ENCODE data around the gene TTLL10. TPM values are rescaled to one million over a fixed set of nuclear protein-coding genes. Genes with fewer than 3 reads are reported as not detected.

Gene TTLL10
- polyA plus RNA-seq, 1 donor (not counting 4 experiments of a cell fraction or from before 2014, with no cell fraction given), result not detected

DNA sequence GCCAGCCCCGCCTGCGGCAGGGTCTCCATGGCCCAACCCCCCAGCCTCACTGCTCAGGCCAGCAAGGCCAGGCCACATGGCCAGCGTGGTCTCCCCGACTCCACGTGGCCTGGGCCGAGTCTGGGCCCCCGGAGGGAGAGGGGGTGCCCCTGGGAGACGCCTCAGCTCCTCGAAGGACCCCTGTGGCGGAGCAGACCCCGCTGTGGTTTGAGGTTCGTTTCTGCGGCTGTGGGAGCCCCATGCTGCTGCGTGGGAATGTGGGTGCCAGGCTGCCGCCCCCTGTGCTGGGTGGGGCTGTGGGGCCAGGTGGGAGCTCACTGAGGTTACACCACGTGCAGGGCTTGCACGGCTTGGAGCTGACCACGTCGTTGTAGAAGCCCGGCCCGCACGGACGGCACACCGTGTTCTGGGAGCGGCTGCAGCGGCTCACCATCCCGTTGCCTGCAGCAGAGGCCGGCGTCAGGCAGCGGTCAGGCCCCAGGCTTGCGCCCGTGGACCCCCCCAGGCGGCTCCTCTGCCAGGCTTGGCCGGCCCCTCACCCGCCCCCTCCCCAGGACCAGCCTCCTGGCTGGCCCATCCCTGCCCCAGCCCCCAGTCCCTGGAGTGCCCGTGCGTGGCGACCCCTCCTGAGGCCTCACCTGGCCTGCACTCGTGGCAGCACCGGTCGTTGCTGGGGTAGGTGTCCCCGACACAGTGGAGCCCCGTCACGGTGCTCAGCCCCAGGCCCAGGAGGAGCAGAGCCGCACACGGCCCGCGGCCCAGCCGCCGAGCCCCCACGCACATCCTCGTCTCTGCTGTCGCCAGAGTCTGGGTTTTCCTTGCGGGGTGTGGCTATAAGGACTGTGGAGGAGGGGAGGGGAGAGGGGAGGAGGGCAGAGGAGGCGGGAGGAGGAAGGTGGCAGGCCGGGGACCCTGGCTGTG lies 39.9 kb downstream of the TTLL10 start, which contains the start of gene TNFRSF4:
TSS of gene TNFRSF4 (minus strand) at position 809 of the 921 bp plus-strand sequence. CDS start at position 783, 26 bp downstream.
- FAIRE-seq, result no peak

DNA sequence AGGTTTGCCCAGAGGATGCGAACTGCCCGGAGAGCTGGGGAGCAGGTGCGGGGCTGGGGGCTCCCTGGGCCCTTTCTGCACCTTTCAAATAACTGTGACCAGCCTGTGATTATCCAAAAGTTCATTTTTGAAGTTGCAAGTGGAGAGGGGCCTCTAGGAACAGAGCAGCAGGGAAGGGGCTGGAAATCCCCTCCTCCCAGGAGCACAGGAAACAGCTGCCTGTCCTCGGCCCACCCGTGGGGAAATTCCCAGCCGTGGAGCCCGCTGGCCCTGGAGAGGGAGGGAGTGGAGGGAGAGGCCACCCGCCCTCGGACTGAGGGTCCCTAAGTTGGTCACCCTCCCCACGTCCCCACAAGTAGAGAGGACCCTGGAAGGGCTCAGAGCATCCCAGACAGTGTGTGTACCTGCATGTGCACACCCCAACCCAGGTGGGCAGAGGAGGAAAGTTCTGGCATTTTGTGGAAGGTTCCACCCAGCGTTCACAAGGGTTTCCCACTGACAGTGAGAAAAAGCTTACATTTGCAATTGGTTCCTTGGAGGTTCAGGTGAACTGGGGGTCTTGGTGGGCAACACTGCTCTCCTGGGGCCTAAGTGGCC lies 41.5 kb downstream of the TTLL10 start:
- peaks cover 12 to 18% of the 10 kb centered on the region in 2 experiments for H3K36me3 ChIP-seq (ENCODE audit: control insufficient read depth in 2 of 2, extremely low read depth in 1 of 2, insufficient read depth in 2 of 2, low read length in 2 of 2)
- peaks cover 8% of the 10 kb centered on the region for H3K4me1 ChIP-seq (ENCODE audit: control insufficient read depth, extremely low read depth, insufficient read depth, low read length)
- TF ChIP-seq, protein P1, sequence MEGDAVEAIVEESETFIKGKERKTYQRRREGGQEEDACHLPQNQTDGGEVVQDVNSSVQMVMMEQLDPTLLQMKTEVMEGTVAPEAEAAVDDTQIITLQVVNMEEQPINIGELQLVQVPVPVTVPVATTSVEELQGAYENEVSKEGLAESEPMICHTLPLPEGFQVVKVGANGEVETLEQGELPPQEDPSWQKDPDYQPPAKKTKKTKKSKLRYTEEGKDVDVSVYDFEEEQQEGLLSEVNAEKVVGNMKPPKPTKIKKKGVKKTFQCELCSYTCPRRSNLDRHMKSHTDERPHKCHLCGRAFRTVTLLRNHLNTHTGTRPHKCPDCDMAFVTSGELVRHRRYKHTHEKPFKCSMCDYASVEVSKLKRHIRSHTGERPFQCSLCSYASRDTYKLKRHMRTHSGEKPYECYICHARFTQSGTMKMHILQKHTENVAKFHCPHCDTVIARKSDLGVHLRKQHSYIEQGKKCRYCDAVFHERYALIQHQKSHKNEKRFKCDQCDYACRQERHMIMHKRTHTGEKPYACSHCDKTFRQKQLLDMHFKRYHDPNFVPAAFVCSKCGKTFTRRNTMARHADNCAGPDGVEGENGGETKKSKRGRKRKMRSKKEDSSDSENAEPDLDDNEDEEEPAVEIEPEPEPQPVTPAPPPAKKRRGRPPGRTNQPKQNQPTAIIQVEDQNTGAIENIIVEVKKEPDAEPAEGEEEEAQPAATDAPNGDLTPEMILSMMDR (optimal IDR thresholded peaks at IDR 0.05 in 1 of 3, IDR thresholded peaks at IDR 0.05 in 1 of 3, conservative IDR thresholded peaks at IDR 0.05 in 1 of 3; ENCODE audit: extremely low read depth in 1 of 3, insufficient read depth in 2 of 3, low read length in 3 of 3), result no peak
- TF ChIP-seq EZH2 (IDR thresholded peaks at IDR 0.05; ENCODE audit: low read length), result no peak
- peaks cover 2% of the 10 kb centered on the region for H3K9me1 ChIP-seq (ENCODE audit: control insufficient read depth, extremely low read depth, insufficient read depth, low read length)
- FAIRE-seq, result no peak
- no peaks in the 10 kb centered on the region for H4K20me1 ChIP-seq (ENCODE audit: control insufficient read depth, extremely low read depth, insufficient read depth, low read length)
- H3K79me2 ChIP-seq (ENCODE audit: control insufficient read depth, insufficient read depth, low read length), result no peaks in the 10 kb centered on the region
- no peak for DNase-seq (ENCODE audit: low read depth, low spot score)
- dilution Hi-C loops (cut with MboI; ENCODE audit: extremely low pct_ligation_motif_present, low sequenced_read_pairs), result no loop called here
- H3K27me3 ChIP-seq (ENCODE audit: control insufficient read depth, extremely low read depth, insufficient read depth, low read length), result no peaks in the 10 kb centered on the region
- H3K4me3 ChIP-seq (ENCODE audit: control insufficient read depth in 2 of 3, extremely low read depth in 1 of 3, insufficient read depth in 2 of 3, low read depth in 1 of 3, low read length in 3 of 3), result no peak overlapping the region
- H3K9ac ChIP-seq (ENCODE audit: control insufficient read depth, extremely low read depth, insufficient read depth, low read length), result no peak overlapping the region
- no peaks in the 10 kb centered on the region for H3K9me3 ChIP-seq (ENCODE audit: control insufficient read depth, low read depth, low read length)
- H2AFZ ChIP-seq (ENCODE audit: control insufficient read depth, low read length), result no peak overlapping the region
- no peak overlapping the region for H3K4me2 ChIP-seq (ENCODE audit: control insufficient read depth, extremely low read depth, insufficient read depth, low read depth, low read length)
- H3K27ac ChIP-seq (ENCODE audit: control insufficient read depth, insufficient read depth, low read length), result no peak overlapping the region

More for the DNA sequence above, 39.9 kb downstream of the TTLL10 start, which contains the start of gene TNFRSF4:
- Histone ChIP-seq H3K4me2 (ENCODE audit: control insufficient read depth, extremely low read depth, insufficient read depth, low read depth, low read length) (no peak within 1 kb of the TSS), H3K79me2 (ENCODE audit: control insufficient read depth, insufficient read depth, low read length) (no peaks in the 10 kb centered on the region), H3K9me1 (ENCODE audit: control insufficient read depth, extremely low read depth, insufficient read depth, low read length) (peaks cover 2% of the 10 kb centered on the region), H3K36me3 (ENCODE audit: control insufficient read depth in 2 of 2, extremely low read depth in 1 of 2, insufficient read depth in 2 of 2, low read length in 2 of 2) (peaks cover 10 to 12% of the 10 kb centered on the region in 2 experiments), H3K9me3 (ENCODE audit: control insufficient read depth, low read depth, low read length) (no peaks in the 10 kb centered on the region), H3K27me3 (ENCODE audit: control insufficient read depth, extremely low read depth, insufficient read depth, low read length) (no peaks in the 10 kb centered on the region), H2AFZ (ENCODE audit: control insufficient read depth, low read length) (no peak within 1 kb of the TSS), H3K27ac (ENCODE audit: control insufficient read depth, insufficient read depth, low read length) (no peak within 1 kb of the TSS), H4K20me1 (ENCODE audit: control insufficient read depth, extremely low read depth, insufficient read depth, low read length) (no peaks in the 10 kb centered on the region), H3K4me1 (ENCODE audit: control insufficient read depth, extremely low read depth, insufficient read depth, low read length) (peaks cover 8% of the 10 kb centered on the region), H3K4me3 (ENCODE audit: control insufficient read depth in 2 of 3, extremely low read depth in 1 of 3, insufficient read depth in 2 of 3, low read depth in 1 of 3, low read length in 3 of 3) (no peak within 1 kb of the TSS), H3K9ac (ENCODE audit: control insufficient read depth, extremely low read depth, insufficient read depth, low read length) (no peak within 1 kb of the TSS)
- dilution Hi-C loops (cut with MboI; ENCODE audit: extremely low pct_ligation_motif_present, low sequenced_read_pairs), result no loop called here
- no peak for DNase-seq (ENCODE audit: low read depth, low spot score)
- TF ChIP-seq, protein P1 (optimal IDR thresholded peaks at IDR 0.05 in 1 of 3, IDR thresholded peaks at IDR 0.05 in 1 of 3, conservative IDR thresholded peaks at IDR 0.05 in 1 of 3; ENCODE audit: extremely low read depth in 1 of 3, insufficient read depth in 2 of 3, low read length in 3 of 3), result no peak
- TF ChIP-seq EZH2 (IDR thresholded peaks at IDR 0.05; ENCODE audit: low read length), result no peak

Data from keratinocyte (primary cell).